ENCODE measurements around the gene AKR1A1.
A peak's percentile ranks its signal among the peaks of the same experiment; 100 is the strongest.
"Not testable (repeated sequence)": the region's sequence is repeated elsewhere in the genome, so short reads cannot be mapped to it uniquely, and the experiment has no call there.

The AKR1A1 gene

GRCh38 chr1:45550401-45551351 lies at the start of gene AKR1A1:
TSS of gene AKR1A1 (plus strand) at chr1:45550826. CDS start at chr1:45561795, 10,969 bp downstream.
- Histone ChIP-seq H3K4me1 (ENCODE audit: control insufficient read depth, insufficient read depth, low read length) (no peaks in the 10 kb centered on the region), H3K27me3 (ENCODE audit: control insufficient read depth, insufficient read depth, low read length) (no peaks in the 10 kb centered on the region), H3K9ac (ENCODE audit: low read depth, low read length) (peak within 1 kb of the TSS; percentile 96), H3K36me3 (ENCODE audit: control insufficient read depth, insufficient read depth, low read length) (peaks cover 13% of the 10 kb centered on the region), H3K9me3 (ENCODE audit: control insufficient read depth, insufficient read depth, low read length) (no peaks in the 10 kb centered on the region), H3K4me3 (ENCODE audit: low read depth, low read length) (peak within 1 kb of the TSS; percentile 96)

- H3K36me3 ChIP-seq (ENCODE audit: control insufficient read depth, insufficient read depth, low read length), result no peaks in the 10 kb centered on the region
- H3K4me3 ChIP-seq (ENCODE audit: low read depth, low read length), result no peak overlapping the region
- H3K9ac ChIP-seq (ENCODE audit: low read depth, low read length), result no peak overlapping the region
- no peaks in the 10 kb centered on the region for H3K9me3 ChIP-seq (ENCODE audit: control insufficient read depth, insufficient read depth, low read length)
- H3K4me1 ChIP-seq (ENCODE audit: control insufficient read depth, insufficient read depth, low read length), result peaks cover 3% of the 10 kb centered on the region
- H3K27me3 ChIP-seq (ENCODE audit: control insufficient read depth, insufficient read depth, low read length), result no peaks in the 10 kb centered on the region
Observed at GRCh38 chr1:45501505-45501859, 49.1 kb upstream of the AKR1A1 start.

- Histone ChIP-seq H3K4me1 (ENCODE audit: control insufficient read depth, insufficient read depth, low read length) (peaks cover 1% of the 10 kb centered on the region), H3K27me3 (ENCODE audit: control insufficient read depth, insufficient read depth, low read length) (no peaks in the 10 kb centered on the region), H3K9ac (ENCODE audit: low read depth, low read length) (no peak overlapping the region), H3K9me3 (ENCODE audit: control insufficient read depth, insufficient read depth, low read length) (no peaks in the 10 kb centered on the region), H3K4me3 (ENCODE audit: low read depth, low read length) (no peak overlapping the region), H3K36me3 (ENCODE audit: control insufficient read depth, insufficient read depth, low read length) (no peaks in the 10 kb centered on the region)
Observed at GRCh38 chr1:45503462-45504360, 46.9 kb upstream of the AKR1A1 start.

GRCh38 chr1:45507195-45507594 lies 43.4 kb upstream of the AKR1A1 start:
- no peaks in the 10 kb centered on the region for H3K27me3 ChIP-seq (ENCODE audit: control insufficient read depth, insufficient read depth, low read length)
- no peak overlapping the region for H3K9ac ChIP-seq (ENCODE audit: low read depth, low read length)
- no peaks in the 10 kb centered on the region for H3K9me3 ChIP-seq (ENCODE audit: control insufficient read depth, insufficient read depth, low read length)
- peaks cover 23% of the 10 kb centered on the region for H3K36me3 ChIP-seq (ENCODE audit: control insufficient read depth, insufficient read depth, low read length)
- no peaks in the 10 kb centered on the region for H3K4me1 ChIP-seq (ENCODE audit: control insufficient read depth, insufficient read depth, low read length)
- no peak overlapping the region for H3K4me3 ChIP-seq (ENCODE audit: low read depth, low read length)

- Histone ChIP-seq H3K4me3 (ENCODE audit: low read depth, low read length) (no peak overlapping the region), H3K36me3 (ENCODE audit: control insufficient read depth, insufficient read depth, low read length) (peaks cover 26% of the 10 kb centered on the region), H3K9me3 (ENCODE audit: control insufficient read depth, insufficient read depth, low read length) (no peaks in the 10 kb centered on the region), H3K4me1 (ENCODE audit: control insufficient read depth, insufficient read depth, low read length) (no peaks in the 10 kb centered on the region), H3K27me3 (ENCODE audit: control insufficient read depth, insufficient read depth, low read length) (no peaks in the 10 kb centered on the region), H3K9ac (ENCODE audit: low read depth, low read length) (no peak overlapping the region)
Observed at GRCh38 chr1:45507893-45508292, 42.7 kb upstream of the AKR1A1 start.

- no peaks in the 10 kb centered on the region for H3K4me1 ChIP-seq (ENCODE audit: control insufficient read depth, insufficient read depth, low read length)
- H3K9ac ChIP-seq (ENCODE audit: low read depth, low read length), result no peak overlapping the region
- no peaks in the 10 kb centered on the region for H3K9me3 ChIP-seq (ENCODE audit: control insufficient read depth, insufficient read depth, low read length)
- no peaks in the 10 kb centered on the region for H3K27me3 ChIP-seq (ENCODE audit: control insufficient read depth, insufficient read depth, low read length)
- no peak overlapping the region for H3K4me3 ChIP-seq (ENCODE audit: low read depth, low read length)
- peaks cover 30% of the 10 kb centered on the region for H3K36me3 ChIP-seq (ENCODE audit: control insufficient read depth, insufficient read depth, low read length)
Observed at GRCh38 chr1:45508295-45509151, 42.1 kb upstream of the AKR1A1 start.

- no peaks in the 10 kb centered on the region for H3K4me1 ChIP-seq (ENCODE audit: control insufficient read depth, insufficient read depth, low read length)
- peaks cover 46% of the 10 kb centered on the region for H3K36me3 ChIP-seq (ENCODE audit: control insufficient read depth, insufficient read depth, low read length)
- no peak overlapping the region for H3K4me3 ChIP-seq (ENCODE audit: low read depth, low read length)
- no peaks in the 10 kb centered on the region for H3K9me3 ChIP-seq (ENCODE audit: control insufficient read depth, insufficient read depth, low read length)
- H3K9ac ChIP-seq (ENCODE audit: low read depth, low read length), result no peak overlapping the region
- no peaks in the 10 kb centered on the region for H3K27me3 ChIP-seq (ENCODE audit: control insufficient read depth, insufficient read depth, low read length)
Observed at GRCh38 chr1:45510036-45510971, 40.3 kb upstream of the AKR1A1 start.

GRCh38 chr1:45510972-45511527 lies 39.6 kb upstream of the AKR1A1 start:
- H3K4me3 ChIP-seq (ENCODE audit: low read depth, low read length), result no peak overlapping the region
- no peak overlapping the region for H3K9ac ChIP-seq (ENCODE audit: low read depth, low read length)
- H3K9me3 ChIP-seq (ENCODE audit: control insufficient read depth, insufficient read depth, low read length), result no peaks in the 10 kb centered on the region
- H3K4me1 ChIP-seq (ENCODE audit: control insufficient read depth, insufficient read depth, low read length), result no peaks in the 10 kb centered on the region
- H3K27me3 ChIP-seq (ENCODE audit: control insufficient read depth, insufficient read depth, low read length), result no peaks in the 10 kb centered on the region
- H3K36me3 ChIP-seq (ENCODE audit: control insufficient read depth, insufficient read depth, low read length), result peaks cover 51% of the 10 kb centered on the region

GRCh38 chr1:45512641-45513054 lies 38.0 kb upstream of the AKR1A1 start:
- H3K9me3 ChIP-seq (ENCODE audit: control insufficient read depth, insufficient read depth, low read length), result no peaks in the 10 kb centered on the region
- no peaks in the 10 kb centered on the region for H3K27me3 ChIP-seq (ENCODE audit: control insufficient read depth, insufficient read depth, low read length)
- H3K9ac ChIP-seq (ENCODE audit: low read depth, low read length), result no peak overlapping the region
- H3K4me3 ChIP-seq (ENCODE audit: low read depth, low read length), result no peak overlapping the region
- H3K4me1 ChIP-seq (ENCODE audit: control insufficient read depth, insufficient read depth, low read length), result no peaks in the 10 kb centered on the region
- H3K36me3 ChIP-seq (ENCODE audit: control insufficient read depth, insufficient read depth, low read length), result peaks cover 65% of the 10 kb centered on the region

- H3K4me1 ChIP-seq (ENCODE audit: control insufficient read depth, insufficient read depth, low read length); H3K9ac ChIP-seq (ENCODE audit: low read depth, low read length); H3K27me3 ChIP-seq (ENCODE audit: control insufficient read depth, insufficient read depth, low read length); H3K4me3 ChIP-seq (ENCODE audit: low read depth, low read length); H3K9me3 ChIP-seq (ENCODE audit: control insufficient read depth, insufficient read depth, low read length): not testable (repeated sequence)
- H3K36me3 ChIP-seq (ENCODE audit: control insufficient read depth, insufficient read depth, low read length), result peaks cover 69% of the 10 kb centered on the region
Observed at GRCh38 chr1:45513532-45514260, 36.9 kb upstream of the AKR1A1 start.

All from iPS-15b (cell line).